Activated CD8-positive, alpha-beta memory T cell treated with anti-CD3 and anti-CD28 coated beads for 24 hours (primary cell): ENCODE data around the gene UBR4.

Source experiments
- DNase-seq: peaks from one replicate; pipeline ENCODE4 v3.0.0-alpha.2; 2020

Gene UBR4

DNA sequence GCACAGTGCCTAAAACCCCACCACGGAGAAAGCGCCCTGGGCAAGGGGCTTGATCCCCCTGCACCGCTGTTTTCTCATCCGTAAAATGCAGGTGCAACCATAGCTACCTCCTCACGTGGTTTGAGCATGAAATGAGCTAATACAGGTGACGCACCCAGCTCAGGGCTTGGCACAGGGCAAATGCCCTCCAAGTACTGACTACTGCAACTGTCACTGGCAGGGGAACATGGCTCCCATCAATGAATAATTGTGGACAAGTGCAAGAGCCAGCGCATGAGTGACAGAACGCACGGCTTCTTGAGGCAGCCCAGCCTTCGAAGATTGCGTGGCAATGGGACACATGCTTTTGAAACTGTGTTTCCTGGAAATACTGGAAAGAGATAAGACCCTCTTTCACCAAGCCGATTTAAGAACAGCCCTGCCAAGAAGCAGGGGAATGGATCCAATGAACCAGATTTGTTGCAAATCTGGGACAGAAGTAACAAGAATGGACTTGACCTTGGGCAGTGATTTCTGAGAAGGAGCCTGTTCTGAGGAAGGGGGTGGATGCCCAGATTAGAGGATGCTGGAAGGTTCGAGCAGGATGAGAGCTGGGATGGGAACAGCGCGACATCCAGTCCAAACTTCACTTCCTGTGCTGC, 160.8 kb downstream of the UBR4 start:
- DNase-seq = no peak

DNA sequence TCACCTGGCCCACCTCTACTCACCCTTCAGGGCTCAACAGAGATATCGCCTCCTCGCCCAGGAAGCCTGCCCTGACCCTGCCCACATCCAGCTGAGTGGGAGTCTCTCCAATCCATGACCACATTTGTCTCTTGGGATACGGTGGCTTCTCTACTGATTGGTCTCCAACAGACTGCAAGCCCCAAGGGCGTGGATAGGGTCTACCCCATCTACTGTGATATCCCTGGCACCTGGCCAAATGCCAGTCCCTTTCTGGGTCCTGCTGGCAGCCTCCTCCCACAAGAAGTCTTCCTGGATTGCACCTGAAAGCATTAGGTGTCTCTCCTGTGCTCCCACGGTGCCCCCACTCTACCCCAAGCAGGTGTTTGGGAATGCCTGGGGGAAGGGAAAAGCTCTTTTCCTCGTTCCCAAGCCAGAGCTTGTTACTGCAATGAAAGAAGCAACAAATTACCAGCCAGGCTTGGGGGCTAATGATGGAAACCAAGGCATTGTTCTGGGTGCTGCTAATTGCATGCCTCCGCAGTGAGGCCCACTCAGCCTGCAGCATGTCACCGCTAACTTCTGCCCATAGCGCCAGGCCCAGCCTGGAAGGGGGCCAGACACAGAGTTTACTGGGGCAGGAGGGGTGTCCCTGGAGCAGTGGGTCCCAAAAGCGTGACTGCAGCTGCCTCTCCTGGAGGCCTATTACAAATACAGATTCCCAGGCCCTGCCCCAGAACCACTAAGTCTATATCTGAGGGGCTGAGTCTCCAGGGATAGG, 162.9 kb downstream of the UBR4 start:
- no peak for DNase-seq

DNA sequence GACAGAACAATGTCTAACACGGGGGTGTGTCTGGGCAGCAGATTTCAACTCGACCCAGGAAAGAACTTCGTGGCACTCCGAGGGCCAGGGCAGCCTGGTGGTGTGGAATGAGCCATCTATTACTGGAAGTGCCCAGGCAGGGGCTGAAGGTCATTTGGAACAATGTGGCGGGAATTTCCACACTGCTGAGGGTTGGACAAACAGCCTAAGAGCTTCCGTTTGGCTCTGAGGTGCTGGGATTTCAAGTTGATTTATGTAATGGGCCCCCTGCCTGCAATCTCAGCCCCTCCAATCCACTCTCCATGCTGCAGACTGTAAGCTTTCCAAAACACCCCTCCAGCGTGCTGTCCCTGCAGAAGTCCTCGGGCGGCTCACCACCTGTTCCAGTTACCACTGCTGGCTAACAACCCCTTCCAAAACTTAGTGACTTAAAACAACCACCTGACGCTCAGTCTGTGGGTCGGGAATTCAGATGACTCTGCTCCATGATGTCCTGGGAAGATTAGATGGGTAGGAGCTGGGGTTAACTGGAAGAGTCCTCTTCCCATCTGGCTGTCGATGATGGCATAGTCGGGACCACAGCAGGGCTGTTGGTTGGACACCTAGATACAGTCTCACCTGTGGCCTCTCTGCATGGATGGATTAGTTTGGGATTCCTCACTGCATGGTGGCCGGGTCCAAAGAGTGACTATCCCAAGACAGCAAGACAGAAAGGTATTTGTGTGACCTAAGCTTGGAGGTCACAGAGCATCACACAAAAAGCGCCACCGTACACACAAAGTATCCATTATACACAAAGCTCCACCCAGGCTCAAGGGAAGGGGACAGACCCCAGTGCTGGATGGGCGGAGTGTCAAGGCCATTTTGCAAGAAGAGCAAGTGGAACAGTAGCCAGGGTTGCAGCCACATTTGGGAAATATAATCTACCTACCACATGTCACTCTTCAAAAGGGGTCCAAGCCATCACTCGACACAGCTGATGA, 163.9 kb downstream of the UBR4 start:
- no peak for DNase-seq

DNA sequence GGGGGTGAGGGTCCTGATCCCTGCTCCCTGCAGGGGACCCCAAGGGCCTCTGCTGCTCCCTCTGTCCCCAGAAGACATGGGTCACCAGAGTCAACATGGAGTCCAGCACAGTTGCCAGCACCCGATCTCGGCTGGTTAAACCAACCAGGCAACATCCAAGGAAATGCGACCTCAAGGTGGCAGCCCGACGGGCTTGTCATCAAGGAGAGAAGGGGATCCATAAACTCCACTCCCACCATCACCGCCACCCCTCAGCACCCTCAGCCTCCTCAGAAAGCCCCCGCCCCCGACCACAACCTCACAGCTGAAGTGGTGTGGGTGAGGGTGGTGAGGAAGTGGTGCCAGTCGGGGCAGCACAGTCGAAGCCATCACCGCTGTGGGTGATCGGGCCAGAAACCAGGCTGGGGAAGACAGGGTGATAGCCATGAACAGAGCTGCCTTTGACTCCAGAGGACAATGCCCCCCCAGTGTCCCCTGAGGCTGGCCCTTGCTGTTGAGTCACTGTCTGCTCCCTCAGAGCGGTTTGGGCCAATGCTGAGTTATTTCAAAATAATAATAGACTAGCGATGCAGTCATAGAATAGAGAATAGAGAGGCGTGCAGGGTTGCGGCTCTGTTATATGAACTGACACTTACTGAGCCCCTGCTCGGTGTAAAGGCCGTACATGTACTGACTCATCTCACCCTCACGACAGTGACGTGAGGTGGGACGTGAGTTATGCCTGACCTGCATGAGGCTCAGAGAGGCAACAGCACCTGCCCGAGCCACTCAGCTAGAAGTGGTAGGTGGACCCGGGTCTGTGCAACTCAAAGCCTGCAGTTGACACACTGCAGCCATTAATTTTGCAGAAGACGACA, 164.9 kb downstream of the UBR4 start:
- DNase-seq = no peak

DNA sequence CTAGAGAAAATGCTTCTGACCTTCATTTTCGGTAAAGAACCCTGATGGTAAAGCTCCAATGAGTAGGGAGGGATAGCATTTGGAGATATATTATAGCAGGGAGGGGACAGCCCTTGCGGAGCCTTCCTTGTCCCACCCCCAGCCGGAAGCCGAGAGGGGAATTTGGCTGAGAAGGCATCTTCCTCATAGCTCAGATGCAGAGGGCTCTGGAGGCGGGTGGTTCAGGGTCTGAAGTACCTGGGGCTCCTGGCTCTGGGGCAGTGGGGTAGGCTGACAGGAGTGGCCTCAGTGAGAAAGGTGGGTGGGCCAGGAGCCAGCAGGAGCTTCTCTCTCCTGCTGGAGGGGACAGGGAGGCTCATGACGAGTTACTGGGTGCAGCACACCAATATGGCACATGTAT, 165.6 kb downstream of the UBR4 start:
- DNase-seq = no peak

DNA sequence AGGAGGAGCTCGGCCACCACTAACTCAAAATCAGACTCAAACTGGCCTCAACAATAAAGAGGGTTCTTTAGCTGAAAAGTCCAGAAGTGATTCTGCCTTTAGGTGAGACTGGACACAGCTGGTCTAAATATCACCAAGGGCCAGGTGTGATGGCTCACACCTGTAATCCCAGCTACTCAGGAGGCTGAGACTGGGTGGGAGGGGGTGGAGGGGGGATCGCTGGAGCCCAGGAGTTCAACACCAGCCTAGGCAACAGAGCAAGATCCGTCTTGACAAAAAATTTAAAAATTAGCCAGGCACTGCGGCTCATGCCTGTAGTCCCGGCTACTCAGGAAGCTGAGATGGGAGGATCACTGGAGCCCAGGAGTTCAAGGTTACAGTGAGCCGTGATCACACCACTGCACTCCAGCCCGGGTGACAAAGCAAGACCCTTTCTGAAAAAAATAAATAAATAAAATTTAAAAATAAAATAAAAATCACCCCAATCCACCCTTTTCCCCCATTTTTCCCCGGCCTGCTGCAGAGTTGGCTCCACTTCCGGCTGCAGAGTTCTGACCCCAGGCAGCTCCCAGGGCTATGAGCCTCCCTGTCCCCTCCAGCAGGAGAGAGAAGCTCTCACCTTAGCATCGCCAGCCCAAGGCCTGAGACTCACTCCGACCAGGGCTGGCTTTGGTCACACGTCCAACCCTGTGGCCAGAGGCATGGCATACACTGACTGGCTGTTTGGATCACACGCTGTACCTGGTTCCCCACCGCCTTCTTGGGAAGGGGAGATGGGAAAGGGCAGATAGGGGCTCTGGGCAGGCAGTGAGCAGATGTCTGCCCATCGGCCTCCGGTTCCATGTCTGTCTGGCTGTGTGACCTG, 166.3 kb downstream of the UBR4 start:
- no peak for DNase-seq

DNA sequence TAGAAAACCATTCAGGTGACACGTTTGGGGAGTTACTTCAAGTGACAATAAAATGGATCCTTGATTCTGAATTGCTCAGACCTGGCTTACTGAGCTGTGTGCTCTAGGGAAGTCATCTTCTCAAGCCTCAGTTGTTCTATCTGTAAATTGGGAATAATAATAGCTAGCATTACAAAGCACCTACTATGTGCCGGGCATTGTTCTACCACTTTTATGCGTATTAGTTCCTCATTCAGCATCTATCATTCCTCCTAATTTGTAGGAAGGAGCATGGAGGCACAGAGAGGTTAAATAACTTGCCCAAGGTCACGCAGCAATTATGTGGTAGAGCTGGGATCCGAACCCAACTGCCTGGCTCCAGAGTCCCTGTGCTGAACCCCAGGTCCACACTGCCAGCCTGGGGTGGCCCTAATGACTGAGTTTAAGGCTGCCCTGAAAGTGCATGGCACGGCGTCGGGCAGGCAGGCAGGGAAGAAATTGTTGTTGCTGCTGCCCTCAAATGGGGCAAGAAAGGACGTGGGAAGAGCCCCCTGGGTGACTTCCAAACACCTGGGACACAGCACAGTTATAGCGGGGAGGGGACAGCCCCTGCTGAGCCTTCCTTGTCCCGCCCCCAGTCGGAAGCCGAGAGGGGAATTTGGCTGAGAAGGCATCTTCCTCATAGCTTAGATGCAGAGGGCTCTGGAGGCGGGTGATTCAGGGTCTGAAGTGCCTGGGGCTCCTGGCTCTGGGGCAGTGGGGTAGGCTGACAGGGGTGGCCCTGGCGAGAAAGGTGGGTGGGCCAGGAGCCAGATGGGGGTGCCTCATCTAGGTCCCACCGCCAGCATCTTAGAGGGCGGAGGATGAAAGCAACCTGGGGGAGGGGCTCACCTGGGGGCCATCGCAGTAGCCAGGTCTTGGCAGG, 167.1 kb downstream of the UBR4 start:
- no peak for DNase-seq

DNA sequence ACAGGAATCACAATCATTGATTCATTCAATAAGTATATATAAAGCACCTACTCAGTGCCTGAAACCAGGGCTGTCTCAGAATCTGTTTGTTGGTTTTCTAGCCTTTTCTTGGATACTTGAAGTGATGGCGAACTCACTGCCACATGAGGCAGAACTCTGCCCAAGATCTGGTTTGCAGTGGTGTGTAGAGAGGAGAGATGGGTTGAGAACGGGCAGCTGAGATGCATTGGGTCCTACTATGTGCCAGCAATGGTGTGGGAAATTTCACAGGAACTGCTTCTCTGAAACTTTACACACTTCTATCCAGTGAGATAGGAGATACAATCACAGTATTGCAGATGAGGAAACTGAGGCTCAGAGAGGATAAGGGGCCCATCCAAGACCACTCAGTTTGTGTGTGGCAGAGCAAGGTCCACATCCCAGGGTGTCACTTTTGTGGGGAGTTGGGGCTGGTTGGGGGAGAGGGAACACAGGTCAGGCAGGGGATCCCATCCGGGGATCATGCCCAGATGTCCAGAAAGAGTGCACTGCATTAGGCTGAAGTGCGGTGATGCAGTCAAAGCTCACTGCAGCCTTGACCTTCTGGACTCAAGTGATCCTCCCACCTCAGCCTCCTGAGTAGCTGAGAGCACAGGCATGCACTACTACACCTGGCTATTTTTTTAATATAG, 169.9 kb downstream of the UBR4 start:
- no peak for DNase-seq

DNA sequence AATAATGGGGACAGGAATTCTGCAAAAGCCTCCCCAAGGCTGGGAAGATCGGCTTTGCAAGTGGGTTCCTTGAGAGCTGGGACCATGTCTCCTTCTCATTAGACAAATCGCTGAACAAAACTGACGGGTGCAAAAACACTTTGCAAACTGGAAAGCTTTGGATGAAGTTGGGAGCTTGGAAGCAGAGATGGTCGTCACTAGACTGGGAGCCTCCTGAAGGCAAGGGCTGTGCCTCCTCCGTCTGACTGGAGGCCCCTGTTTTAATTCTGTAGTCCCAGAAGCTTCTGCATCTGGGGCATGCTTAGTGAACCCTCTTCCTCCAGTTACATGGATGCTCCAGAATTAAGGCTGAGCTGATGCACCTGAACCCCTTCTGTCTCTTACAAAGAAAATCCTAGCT, 171.3 kb downstream of the UBR4 start:
- no peak for DNase-seq

DNA sequence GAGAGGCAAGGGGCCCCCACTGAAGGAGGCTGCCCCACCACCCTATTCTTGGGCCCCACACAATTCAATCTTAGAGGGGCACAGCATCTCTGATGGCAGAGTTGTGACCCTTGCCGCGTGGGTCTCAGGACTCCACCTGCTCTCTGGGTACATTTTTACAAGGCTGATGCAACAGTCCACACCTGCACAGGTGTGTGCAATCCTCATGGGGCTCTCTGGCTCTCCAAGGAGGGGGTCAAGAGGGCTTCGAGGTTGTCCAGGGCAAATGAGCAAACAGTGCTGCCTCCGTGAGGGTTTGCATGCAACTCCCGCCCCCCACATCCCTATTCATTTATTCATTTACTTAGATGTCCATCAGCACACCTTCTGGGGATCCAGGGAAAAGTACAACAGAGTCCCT, 172.0 kb downstream of the UBR4 start:
- DNase-seq = no peak

DNA sequence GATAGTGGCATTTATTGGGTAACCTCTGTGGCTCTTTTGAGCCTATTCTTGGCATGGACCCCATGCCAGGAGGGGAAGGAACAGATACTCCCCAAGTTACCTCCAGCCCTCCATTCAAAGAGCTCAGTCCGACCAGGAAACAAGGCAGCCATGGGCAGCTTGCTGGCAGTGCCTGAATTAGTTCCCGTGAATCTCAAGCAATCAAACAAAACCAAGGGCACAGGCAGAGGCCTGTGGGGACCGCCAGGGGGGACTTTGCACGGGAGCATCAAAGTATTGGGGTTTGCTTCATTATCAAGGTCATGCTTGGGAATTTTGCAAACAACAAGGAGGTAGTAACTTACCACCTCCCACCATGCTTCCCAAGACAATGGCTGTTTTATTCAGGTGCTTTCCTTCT, 172.4 kb downstream of the UBR4 start:
- no peak for DNase-seq

DNA sequence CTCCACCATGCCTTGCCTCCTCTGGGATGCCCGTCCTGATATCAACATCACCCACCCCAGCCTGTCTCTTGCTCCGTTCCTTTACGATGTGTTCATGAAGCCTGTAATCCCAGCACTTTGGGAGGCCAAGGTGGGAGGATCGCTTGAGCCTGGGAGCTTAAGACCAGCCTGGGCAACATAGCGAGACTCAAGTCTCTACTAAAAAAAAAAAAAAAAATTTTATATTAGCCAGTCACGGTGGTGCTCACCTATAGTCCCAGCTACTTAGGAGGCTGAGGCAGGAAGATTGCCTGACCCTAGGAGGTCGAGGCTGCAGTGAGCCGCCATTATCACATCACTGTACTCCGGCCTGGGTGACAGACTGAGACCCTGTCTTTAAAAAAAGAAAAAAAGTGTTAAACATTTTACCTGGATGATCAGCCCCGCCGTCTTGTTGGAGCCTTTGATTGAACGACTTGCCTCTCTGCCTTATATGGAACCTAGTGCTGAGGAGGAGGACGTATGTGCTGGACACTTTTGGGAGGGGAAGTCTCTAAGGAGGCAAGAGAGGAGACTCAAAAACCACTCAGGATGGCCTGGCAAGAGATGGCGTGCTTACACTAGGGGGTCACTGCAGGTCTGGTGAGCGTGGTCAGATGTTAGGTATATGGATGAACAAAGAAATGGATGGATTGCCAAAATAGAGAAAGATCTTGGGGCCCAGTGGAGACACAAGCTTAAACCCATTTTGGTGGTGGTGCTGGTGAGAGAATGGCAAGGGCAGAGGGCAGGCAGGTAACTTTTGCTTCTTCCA, 173.1 kb downstream of the UBR4 start:
- DNase-seq = no peak

DNA sequence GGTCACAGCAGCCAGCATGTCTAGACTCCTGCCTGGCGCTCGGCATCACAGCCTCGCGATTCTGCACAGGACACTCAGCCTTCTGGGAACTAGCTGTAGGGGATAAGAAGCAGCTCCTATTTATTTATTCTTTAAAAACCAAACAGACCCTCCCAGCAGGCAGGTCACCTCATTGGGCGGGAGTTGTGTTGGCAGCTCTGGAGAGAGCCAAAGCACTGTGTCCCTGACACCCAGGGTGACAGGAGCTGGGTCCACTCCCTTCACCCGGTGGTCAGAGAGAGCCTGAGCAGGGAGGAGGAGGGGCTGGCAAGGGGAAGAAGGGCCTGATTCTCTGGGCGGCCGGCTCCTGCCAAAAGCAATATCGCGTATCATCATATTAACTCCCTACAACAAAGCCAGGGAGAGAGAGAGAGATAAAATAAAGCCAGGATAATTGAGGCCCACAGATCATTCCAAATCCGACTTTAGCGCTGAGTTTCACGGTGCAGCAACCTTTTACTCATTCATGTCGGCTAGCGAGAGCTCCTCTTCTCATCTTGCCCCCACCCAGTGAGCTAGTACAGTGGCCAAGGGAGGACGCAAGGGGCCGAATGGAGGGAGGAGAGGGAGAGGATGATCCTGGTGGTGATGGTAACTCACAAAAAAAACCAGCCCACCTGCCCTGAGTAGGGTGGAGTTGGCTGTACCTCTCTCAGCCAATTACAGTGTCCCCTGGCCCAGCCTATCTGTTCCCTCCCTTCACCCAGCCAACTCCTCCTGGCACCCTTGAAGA, 173.8 kb downstream of the UBR4 start:
- DNase-seq = no peak

DNA sequence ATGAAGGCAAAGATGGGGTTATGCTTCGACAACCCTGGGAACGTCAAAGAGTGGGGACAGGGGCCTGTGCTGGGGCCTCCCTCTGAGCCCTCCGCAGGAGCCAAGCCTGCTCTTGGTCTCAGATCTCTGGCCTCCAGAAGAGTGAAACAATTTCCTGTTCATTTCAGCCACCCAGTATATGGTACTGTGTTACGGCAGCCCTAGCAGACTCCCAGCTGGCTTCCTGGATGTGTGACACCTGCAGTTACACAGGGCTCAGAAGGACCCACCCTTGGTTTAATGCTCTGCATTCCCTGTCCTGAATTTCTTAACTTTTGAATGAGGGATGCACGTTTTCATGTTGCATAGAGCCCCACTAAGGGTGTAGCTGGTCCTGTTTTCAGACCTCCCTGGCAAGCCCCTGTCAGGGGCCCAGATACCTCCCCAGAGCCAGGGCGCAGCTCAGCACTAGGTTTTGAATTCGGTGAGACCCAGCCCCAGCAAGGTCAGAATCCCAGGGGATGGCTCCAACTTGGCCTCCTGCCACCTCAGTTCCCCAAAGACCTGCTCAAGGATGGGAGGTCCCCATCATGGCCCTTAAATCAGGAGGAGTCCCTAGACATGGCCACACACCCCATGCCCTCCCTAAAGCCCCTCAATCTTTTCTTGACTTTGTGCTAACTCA, 174.6 kb downstream of the UBR4 start:
- DNase-seq = no peak

DNA sequence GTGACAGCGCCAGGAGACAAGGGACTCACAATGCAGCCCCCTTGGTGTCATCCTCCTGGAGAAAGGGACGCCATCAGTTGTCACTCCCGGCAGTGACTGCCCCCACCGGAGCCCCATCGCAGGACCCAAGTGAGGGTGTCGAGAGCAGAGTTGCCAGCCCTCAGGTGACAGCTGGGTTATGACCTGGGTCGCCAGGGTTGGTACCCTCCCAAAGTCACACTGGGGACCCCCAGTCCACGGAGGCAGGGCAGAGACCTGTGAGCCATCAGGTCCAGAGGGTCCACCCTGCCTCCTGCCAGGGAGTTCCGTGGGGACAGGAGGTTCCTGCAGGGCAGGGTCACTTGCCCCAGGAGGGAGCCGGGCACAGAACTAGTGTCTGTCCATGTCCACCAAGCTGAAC, 175.3 kb downstream of the UBR4 start:
- DNase-seq = no peak

DNA sequence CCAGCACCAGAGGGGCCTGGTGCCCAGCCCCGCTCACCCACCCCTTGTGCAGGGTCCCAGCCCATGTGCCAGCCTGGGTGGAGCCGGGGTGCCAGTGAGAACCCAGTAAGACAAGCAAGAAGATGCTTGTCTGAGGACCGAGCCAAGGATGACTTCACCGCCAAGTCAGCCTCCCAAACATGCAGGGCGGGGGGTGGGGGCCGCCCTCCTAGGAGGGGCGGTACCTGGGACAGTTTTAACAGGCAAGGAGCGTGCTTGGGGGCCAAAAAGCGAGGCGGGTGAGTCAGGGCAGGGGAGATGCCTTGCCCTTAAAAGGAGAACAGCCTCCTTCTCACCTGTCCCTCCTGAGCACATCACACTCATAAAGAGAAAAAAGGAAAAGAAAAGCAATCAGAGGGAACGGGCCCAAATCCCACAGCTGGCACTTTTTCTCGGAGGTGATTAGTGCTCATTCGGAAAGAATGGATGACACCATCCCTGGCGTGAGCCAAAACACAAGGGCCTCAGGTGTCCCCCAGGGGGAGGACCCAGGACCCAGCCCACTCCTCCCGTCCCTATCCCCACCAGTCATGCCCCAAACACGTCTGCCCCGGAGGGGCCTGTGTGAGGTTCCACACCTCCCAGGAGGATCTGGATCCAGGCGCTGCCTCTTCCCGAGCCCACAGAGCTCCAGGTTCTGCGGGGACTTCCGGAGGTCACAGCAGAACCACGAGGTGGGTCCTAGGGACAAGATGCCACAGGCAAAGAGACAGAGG, 176.0 kb downstream of the UBR4 start:
- no peak for DNase-seq

DNA sequence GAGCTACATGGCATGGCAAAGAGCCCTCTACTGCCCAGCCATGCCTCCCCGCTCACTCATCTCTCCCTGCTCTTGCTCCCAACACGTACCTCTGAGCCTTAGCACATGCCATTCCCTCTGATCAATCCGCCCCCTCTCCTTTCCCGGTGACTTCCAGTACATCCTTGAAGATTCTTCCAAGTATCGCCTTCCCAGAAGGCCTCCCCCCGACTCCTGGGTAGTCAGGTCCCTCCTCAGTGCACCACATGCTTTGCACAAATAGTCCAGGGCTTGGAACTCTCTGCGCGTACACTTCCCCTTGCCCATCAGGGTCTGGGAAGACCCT, 176.6 kb downstream of the UBR4 start:
- no peak for DNase-seq
